GM23338 (cell line): ENCODE measurements around the gene TRIM24. TPM values are rescaled to one million over a fixed set of nuclear protein-coding genes. Genes with fewer than 3 reads are reported as not detected.

Experiments used
- ATAC-seq: fragments of 200-7000 bp; cut with Tn5 transposase; 3 replicates; pipeline ENCODE4 v1.9.1; 2020
- DNase-seq: peaks from one replicate; pipeline ENCODE4 v3.0.0-alpha.2; 2015; ENCODE audit warnings: low spot score
- H2AFZ ChIP-seq: fragments of 200-600 bp; sonication (generic); 2 replicates; pipeline ENCODE4 v1.8.0; 2016; ENCODE audit warnings: antibody characterized with exemption, mild to moderate bottlenecking, moderate library complexity
- H3F3A ChIP-seq: fragments of 200-600 bp; sonication (generic); replicated peaks from 2 replicates; pipeline ENCODE4 v1.8.0; 2017; ENCODE audit warnings: antibody characterized with exemption, mixed run types, low read depth
- H3K27ac ChIP-seq: fragments of 200-600 bp; sonication (generic); 2 replicates; pipeline ENCODE4 v1.6.1; 2016; ENCODE audit warnings: low read depth
- H3K27me3 ChIP-seq: fragments of 200-600 bp; sonication (generic); 2 replicates; pipeline ENCODE4 v1.8.0; 2016; ENCODE audit warnings: mild to moderate bottlenecking, mixed run types, moderate library complexity; ENCODE audit not compliant: insufficient read depth
- H3K36me3 ChIP-seq: fragments of 200-600 bp; sonication (generic); 2 replicates; pipeline ENCODE4 v1.8.0; 2016; ENCODE audit warnings: mild to moderate bottlenecking; ENCODE audit not compliant: insufficient read depth
- H3K4me1 ChIP-seq: fragments of 200-600 bp; sonication (generic); 2 replicates; pipeline ENCODE4 v1.8.0; 2016; ENCODE audit warnings: mild to moderate bottlenecking, moderate library complexity; ENCODE audit not compliant: insufficient read depth
- H3K4me2 ChIP-seq: fragments of 200-600 bp; sonication (generic); 2 replicates; pipeline ENCODE4 v1.7.1; 2017; ENCODE audit warnings: mixed run types
- H3K4me3 ChIP-seq: fragments of 200-600 bp; sonication (generic); 2 replicates; pipeline ENCODE4 v1.6.1; 2016; ENCODE audit warnings: mixed run types
- H3K79me2 ChIP-seq: fragments of 200-600 bp; sonication (generic); replicated peaks from 2 replicates; pipeline ENCODE4 v1.8.0; 2017; ENCODE audit warnings: mild to moderate bottlenecking; ENCODE audit not compliant: insufficient read depth
- H3K9me2 ChIP-seq: fragments of 200-600 bp; sonication (generic); 2 replicates; pipeline ENCODE4 v1.8.0; 2017; ENCODE audit not compliant: insufficient read depth
- H4K20me1 ChIP-seq: fragments of 200-600 bp; sonication (generic); replicated peaks from 2 replicates; pipeline ENCODE4 v1.8.0; 2017; ENCODE audit warnings: mild to moderate bottlenecking; ENCODE audit not compliant: insufficient read depth
- H3K27ac Mint-ChIP-seq: 2 replicates; pipeline ENCODE4 v1.8.0; 2020; ENCODE audit warnings: inconsistent platforms, mild to moderate bottlenecking, moderate library complexity, mixed read lengths
- H3K27me3 Mint-ChIP-seq: 3 replicates; pipeline ENCODE4 v1.8.0; 2022; ENCODE audit warnings: low read depth, mild to moderate bottlenecking, moderate library complexity, mixed read lengths, inconsistent platforms; ENCODE audit not compliant: insufficient read depth, poor library complexity
- H3K36me3 Mint-ChIP-seq: 3 replicates; pipeline ENCODE4 v1.8.0; 2021; ENCODE audit warnings: low read depth, mild to moderate bottlenecking, inconsistent platforms, moderate library complexity, mixed read lengths
- H3K4me1 Mint-ChIP-seq: 3 replicates; pipeline ENCODE4 v1.8.0; 2020; ENCODE audit warnings: mild to moderate bottlenecking, inconsistent platforms, mixed read lengths
- H3K4me3 Mint-ChIP-seq: 3 replicates; pipeline ENCODE4 v1.8.0; 2021; ENCODE audit warnings: moderate library complexity, mild to moderate bottlenecking, inconsistent platforms, mixed read lengths
- H3K9me3 Mint-ChIP-seq: 3 replicates; pipeline ENCODE4 v1.8.0; 2020; ENCODE audit warnings: moderate library complexity, mild to moderate bottlenecking, inconsistent platforms, mixed read lengths
- CREB1 ChIP-seq: fragments of 250-450 bp; sonication (Bioruptor Pico); IDR thresholded peaks from 2 replicates; pipeline ENCODE4 v1.5.0; 2020; ENCODE audit warnings: low read depth, mild to moderate bottlenecking, moderate library complexity
- EZH2phosphoT487 ChIP-seq: fragments of 200-600 bp; sonication (generic); IDR thresholded peaks from one replicate; pipeline ENCODE4 v1.8.1; 2018; ENCODE audit warnings: antibody characterized with exemption; ENCODE audit not compliant: unreplicated experiment
- JUNB ChIP-seq: IDR thresholded peaks from one replicate; pipeline ENCODE4 v1.6.1; 2016; ENCODE audit warnings: antibody characterized with exemption; ENCODE audit not compliant: unreplicated experiment
- NANOG ChIP-seq: IDR thresholded peaks from 2 replicates; pipeline ENCODE4 v1.6.1; 2016; ENCODE audit warnings: antibody characterized with exemption, borderline replicate concordance
- POLR2AphosphoS5 ChIP-seq: IDR thresholded peaks from 2 replicates; pipeline ENCODE4 v1.6.1; 2016; ENCODE audit warnings: antibody characterized with exemption, low read depth
- STAT1 ChIP-seq: IDR thresholded peaks from one replicate; pipeline ENCODE4 v1.6.1; 2016; ENCODE audit warnings: antibody characterized with exemption; ENCODE audit not compliant: unreplicated experiment
- ZNF114 ChIP-seq: fragments of 250-450 bp; sonication (Bioruptor Pico); IDR thresholded peaks from 2 replicates; pipeline ENCODE4 v1.5.0; 2020; ENCODE audit warnings: mild to moderate bottlenecking, moderate library complexity
- ZNF331 ChIP-seq: fragments of 250-450 bp; sonication (Bioruptor Pico); IDR thresholded peaks from 2 replicates; pipeline ENCODE4 v1.5.0; 2020; ENCODE audit warnings: low read depth, mild to moderate bottlenecking, moderate library complexity
- polyA plus RNA-seq: library from polyadenylated mRNA; unstranded; fragments of >200 nt; fragmentation: Nextera tagmentation; extraction: Ambion mirVana; gene quantifications from 2 replicates; pipeline ENCODE4 v1.2.1, GENCODE V29; 2016
- total RNA-seq: library from RNA; depleted of rRNA; stranded (reverse); fragments of >200 nt; shearing (Covaris generic); gene quantifications from 2 replicates; pipeline ENCODE4 v1.2.3, GENCODE V29; 2014
- TF ChIP-seq, protein P1 (sequence below): IDR thresholded peaks from 2 replicates; pipeline ENCODE4 v1.6.1; 2016; ENCODE audit warnings: antibody characterized with exemption
- TF ChIP-seq, protein P2 (sequence below), 2 experiments: fragments of 200-600 bp in 1 of 2; sonication (generic) in 1 of 2; conservative IDR thresholded peaks; 2 replicates each; pipeline versions ENCODE4 v1.5.1 to v1.6.1; 2016 to 2017; ENCODE audit warnings: antibody characterized with exemption in 2 of 2, low read depth in 2 of 2, mild to moderate bottlenecking in 2 of 2, moderate library complexity in 1 of 2
- TF ChIP-seq, protein P3 (sequence below): IDR thresholded peaks from one replicate; pipeline ENCODE4 v1.6.1; 2018; ENCODE audit warnings: antibody characterized with exemption; ENCODE audit not compliant: unreplicated experiment
- TF ChIP-seq, protein P4 (sequence below): fragments of 250-450 bp; sonication (Bioruptor Pico); IDR thresholded peaks from 2 replicates; pipeline ENCODE4 v1.5.0; 2020; ENCODE audit warnings: mild to moderate bottlenecking, moderate library complexity

The TRIM24 gene
- total and polyA plus RNA-seq, 2 experiments from 2014 or later: 67.0 to 120 TPM

DNA sequence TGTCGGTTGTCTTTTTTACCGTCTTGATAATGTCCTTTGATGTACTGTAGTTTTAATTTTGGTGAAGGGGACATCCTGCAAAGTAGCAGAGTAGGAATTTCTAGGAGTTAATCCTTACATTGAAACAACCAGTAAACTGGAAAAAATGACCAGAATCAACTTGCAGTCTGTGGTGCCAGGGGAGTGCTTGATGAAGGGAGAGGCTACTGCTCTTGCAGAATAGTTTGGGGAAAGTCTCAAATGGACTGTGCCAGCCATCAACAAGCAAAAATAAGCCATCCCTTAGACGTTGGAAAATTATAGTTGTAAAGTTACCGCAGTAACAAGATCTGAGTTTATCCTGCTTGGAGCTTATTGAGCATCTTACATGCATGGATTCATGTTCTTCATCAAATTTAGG lies 32.4 kb downstream of the TRIM24 start:
- no peaks in the 10 kb centered on the region for H3K27me3 Mint-ChIP-seq
- Histone ChIP-seq H3F3A (no peaks in the 10 kb centered on the region), H2AFZ (no peak overlapping the region), H3K4me1 (peaks cover 45% of the 10 kb centered on the region), H3K27ac (no peak overlapping the region), H3K27me3 (no peaks in the 10 kb centered on the region), H3K79me2 (peaks cover 100% of the 10 kb centered on the region), H3K36me3 (no peaks in the 10 kb centered on the region; the same call in 1 of the 2 replicates), H3K4me2 (no peak overlapping the region), H4K20me1 (peaks cover 84% of the 10 kb centered on the region), H3K4me3 (no peak overlapping the region), H3K9me2 (no peaks in the 10 kb centered on the region)
- no peak overlapping the region for H3K27ac Mint-ChIP-seq
- no peaks in the 10 kb centered on the region for H3K9me3 Mint-ChIP-seq
- peaks cover 47% of the 10 kb centered on the region for H3K36me3 Mint-ChIP-seq
- TF ChIP-seq POLR2AphosphoS5 (no peak; the same call in 1 of the 2 replicates), JUNB (no peak), ZNF114 (CRISPR knock-in tag) (no peak), CREB1 (CRISPR knock-in tag) (no peak), NANOG (no peak), STAT1 (no peak), ZNF331 (CRISPR knock-in tag) (no peak), EZH2phosphoT487 (no peak)
- TF ChIP-seq, protein P1, sequence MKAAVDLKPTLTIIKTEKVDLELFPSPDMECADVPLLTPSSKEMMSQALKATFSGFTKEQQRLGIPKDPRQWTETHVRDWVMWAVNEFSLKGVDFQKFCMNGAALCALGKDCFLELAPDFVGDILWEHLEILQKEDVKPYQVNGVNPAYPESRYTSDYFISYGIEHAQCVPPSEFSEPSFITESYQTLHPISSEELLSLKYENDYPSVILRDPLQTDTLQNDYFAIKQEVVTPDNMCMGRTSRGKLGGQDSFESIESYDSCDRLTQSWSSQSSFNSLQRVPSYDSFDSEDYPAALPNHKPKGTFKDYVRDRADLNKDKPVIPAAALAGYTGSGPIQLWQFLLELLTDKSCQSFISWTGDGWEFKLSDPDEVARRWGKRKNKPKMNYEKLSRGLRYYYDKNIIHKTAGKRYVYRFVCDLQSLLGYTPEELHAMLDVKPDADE: no peak
- TF ChIP-seq, protein P2, sequence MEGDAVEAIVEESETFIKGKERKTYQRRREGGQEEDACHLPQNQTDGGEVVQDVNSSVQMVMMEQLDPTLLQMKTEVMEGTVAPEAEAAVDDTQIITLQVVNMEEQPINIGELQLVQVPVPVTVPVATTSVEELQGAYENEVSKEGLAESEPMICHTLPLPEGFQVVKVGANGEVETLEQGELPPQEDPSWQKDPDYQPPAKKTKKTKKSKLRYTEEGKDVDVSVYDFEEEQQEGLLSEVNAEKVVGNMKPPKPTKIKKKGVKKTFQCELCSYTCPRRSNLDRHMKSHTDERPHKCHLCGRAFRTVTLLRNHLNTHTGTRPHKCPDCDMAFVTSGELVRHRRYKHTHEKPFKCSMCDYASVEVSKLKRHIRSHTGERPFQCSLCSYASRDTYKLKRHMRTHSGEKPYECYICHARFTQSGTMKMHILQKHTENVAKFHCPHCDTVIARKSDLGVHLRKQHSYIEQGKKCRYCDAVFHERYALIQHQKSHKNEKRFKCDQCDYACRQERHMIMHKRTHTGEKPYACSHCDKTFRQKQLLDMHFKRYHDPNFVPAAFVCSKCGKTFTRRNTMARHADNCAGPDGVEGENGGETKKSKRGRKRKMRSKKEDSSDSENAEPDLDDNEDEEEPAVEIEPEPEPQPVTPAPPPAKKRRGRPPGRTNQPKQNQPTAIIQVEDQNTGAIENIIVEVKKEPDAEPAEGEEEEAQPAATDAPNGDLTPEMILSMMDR (conservative IDR thresholded peaks at IDR 0.05; ENCODE audit: low read depth in 2 of 2): no peak
- TF ChIP-seq, protein P3, sequence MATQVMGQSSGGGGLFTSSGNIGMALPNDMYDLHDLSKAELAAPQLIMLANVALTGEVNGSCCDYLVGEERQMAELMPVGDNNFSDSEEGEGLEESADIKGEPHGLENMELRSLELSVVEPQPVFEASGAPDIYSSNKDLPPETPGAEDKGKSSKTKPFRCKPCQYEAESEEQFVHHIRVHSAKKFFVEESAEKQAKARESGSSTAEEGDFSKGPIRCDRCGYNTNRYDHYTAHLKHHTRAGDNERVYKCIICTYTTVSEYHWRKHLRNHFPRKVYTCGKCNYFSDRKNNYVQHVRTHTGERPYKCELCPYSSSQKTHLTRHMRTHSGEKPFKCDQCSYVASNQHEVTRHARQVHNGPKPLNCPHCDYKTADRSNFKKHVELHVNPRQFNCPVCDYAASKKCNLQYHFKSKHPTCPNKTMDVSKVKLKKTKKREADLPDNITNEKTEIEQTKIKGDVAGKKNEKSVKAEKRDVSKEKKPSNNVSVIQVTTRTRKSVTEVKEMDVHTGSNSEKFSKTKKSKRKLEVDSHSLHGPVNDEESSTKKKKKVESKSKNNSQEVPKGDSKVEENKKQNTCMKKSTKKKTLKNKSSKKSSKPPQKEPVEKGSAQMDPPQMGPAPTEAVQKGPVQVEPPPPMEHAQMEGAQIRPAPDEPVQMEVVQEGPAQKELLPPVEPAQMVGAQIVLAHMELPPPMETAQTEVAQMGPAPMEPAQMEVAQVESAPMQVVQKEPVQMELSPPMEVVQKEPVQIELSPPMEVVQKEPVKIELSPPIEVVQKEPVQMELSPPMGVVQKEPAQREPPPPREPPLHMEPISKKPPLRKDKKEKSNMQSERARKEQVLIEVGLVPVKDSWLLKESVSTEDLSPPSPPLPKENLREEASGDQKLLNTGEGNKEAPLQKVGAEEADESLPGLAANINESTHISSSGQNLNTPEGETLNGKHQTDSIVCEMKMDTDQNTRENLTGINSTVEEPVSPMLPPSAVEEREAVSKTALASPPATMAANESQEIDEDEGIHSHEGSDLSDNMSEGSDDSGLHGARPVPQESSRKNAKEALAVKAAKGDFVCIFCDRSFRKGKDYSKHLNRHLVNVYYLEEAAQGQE: no peak
- TF ChIP-seq, protein P4, sequence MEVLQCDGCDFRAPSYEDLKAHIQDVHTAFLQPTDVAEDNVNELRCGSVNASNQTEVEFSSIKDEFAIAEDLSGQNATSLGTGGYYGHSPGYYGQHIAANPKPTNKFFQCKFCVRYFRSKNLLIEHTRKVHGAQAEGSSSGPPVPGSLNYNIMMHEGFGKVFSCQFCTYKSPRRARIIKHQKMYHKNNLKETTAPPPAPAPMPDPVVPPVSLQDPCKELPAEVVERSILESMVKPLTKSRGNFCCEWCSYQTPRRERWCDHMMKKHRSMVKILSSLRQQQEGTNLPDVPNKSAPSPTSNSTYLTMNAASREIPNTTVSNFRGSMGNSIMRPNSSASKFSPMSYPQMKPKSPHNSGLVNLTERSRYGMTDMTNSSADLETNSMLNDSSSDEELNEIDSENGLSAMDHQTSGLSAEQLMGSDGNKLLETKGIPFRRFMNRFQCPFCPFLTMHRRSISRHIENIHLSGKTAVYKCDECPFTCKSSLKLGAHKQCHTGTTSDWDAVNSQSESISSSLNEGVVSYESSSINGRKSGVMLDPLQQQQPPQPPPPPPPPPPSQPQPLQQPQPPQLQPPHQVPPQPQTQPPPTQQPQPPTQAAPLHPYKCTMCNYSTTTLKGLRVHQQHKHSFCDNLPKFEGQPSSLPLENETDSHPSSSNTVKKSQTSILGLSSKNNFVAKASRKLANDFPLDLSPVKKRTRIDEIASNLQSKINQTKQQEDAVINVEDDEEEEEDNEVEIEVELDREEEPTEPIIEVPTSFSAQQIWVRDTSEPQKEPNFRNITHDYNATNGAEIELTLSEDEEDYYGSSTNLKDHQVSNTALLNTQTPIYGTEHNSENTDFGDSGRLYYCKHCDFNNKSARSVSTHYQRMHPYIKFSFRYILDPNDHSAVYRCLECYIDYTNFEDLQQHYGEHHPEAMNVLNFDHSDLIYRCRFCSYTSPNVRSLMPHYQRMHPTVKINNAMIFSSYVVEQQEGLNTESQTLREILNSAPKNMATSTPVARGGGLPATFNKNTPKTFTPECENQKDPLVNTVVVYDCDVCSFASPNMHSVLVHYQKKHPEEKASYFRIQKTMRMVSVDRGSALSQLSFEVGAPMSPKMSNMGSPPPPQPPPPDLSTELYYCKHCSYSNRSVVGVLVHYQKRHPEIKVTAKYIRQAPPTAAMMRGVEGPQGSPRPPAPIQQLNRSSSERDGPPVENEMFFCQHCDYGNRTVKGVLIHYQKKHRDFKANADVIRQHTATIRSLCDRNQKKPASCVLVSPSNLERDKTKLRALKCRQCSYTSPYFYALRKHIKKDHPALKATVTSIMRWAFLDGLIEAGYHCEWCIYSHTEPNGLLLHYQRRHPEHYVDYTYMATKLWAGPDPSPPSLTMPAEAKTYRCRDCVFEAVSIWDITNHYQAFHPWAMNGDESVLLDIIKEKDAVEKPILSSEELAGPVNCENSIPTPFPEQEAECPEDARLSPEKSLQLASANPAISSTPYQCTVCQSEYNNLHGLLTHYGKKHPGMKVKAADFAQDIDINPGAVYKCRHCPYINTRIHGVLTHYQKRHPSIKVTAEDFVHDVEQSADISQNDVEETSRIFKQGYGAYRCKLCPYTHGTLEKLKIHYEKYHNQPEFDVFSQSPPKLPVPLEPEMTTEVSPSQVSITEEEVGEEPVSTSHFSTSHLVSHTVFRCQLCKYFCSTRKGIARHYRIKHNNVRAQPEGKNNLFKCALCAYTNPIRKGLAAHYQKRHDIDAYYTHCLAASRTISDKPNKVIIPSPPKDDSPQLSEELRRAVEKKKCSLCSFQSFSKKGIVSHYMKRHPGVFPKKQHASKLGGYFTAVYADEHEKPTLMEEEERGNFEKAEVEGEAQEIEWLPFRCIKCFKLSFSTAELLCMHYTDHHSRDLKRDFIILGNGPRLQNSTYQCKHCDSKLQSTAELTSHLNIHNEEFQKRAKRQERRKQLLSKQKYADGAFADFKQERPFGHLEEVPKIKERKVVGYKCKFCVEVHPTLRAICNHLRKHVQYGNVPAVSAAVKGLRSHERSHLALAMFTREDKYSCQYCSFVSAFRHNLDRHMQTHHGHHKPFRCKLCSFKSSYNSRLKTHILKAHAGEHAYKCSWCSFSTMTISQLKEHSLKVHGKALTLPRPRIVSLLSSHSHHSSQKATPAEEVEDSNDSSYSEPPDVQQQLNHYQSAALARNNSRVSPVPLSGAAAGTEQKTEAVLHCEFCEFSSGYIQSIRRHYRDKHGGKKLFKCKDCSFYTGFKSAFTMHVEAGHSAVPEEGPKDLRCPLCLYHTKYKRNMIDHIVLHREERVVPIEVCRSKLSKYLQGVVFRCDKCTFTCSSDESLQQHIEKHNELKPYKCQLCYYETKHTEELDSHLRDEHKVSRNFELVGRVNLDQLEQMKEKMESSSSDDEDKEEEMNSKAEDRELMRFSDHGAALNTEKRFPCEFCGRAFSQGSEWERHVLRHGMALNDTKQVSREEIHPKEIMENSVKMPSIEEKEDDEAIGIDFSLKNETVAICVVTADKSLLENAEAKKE (CRISPR knock-in tag): no peak
- no peak for DNase-seq
- no peak overlapping the region for H3K4me3 Mint-ChIP-seq
- H3K4me1 Mint-ChIP-seq: peaks cover 71% of the 10 kb centered on the region
- no peak for ATAC-seq
